Endodermal cell (in vitro differentiated cells): ENCODE measurements around the gene ZNF337. TPM values are rescaled to one million over a fixed set of nuclear protein-coding genes. Genes with fewer than 3 reads are reported as not detected.
"Not testable (repeated sequence)": the region's sequence is repeated elsewhere in the genome, so short reads cannot be mapped to it uniquely, and the experiment has no call there.

Source experiments
- DNase-seq: peaks from one replicate; pipeline ENCODE4 v3.0.0-alpha.2; 2017
- H3K27ac ChIP-seq: 2 replicates; pipeline ENCODE4 v1.5.1; 2013; ENCODE audit warnings: mild to moderate bottlenecking, low read depth, low read length, moderate library complexity
- H3K27me3 ChIP-seq: 2 replicates; pipeline ENCODE4 v1.6.1; 2013; ENCODE audit warnings: mild to moderate bottlenecking, low read length, moderate library complexity; ENCODE audit not compliant: insufficient read depth, control insufficient read depth, poor library complexity, severe bottlenecking
- H3K36me3 ChIP-seq: 2 replicates; pipeline ENCODE4 v1.7.0; 2013; ENCODE audit warnings: mild to moderate bottlenecking, low read length, moderate library complexity; ENCODE audit not compliant: control insufficient read depth, insufficient read depth
- H3K4me1 ChIP-seq: one replicate; pipeline ENCODE4 v1.7.0; 2013; ENCODE audit warnings: low read length; ENCODE audit not compliant: control insufficient read depth, insufficient read depth
- H3K4me3 ChIP-seq: 2 replicates; pipeline ENCODE4 v1.5.1; 2013; ENCODE audit warnings: mild to moderate bottlenecking, low read length, moderate library complexity
- H3K9ac ChIP-seq: 2 replicates; pipeline ENCODE4 v1.6.1; 2013; ENCODE audit warnings: mild to moderate bottlenecking, low read length, moderate library complexity; ENCODE audit not compliant: poor library complexity, severe bottlenecking; ENCODE audit errors: extremely low read depth
- H3K9me3 ChIP-seq: 2 replicates; pipeline ENCODE4 v1.6.1; 2013; ENCODE audit warnings: mild to moderate bottlenecking, low read length, moderate library complexity; ENCODE audit not compliant: control insufficient read depth
- H3K27ac Mint-ChIP-seq: 2 replicates; pipeline ENCODE4 v1.8.0; 2020; ENCODE audit warnings: mixed read lengths
- H3K27me3 Mint-ChIP-seq: 2 replicates; pipeline ENCODE4 v1.8.0; 2021; ENCODE audit warnings: mild to moderate bottlenecking, mixed read lengths; ENCODE audit not compliant: insufficient read depth
- H3K36me3 Mint-ChIP-seq: 2 replicates; pipeline ENCODE4 v1.8.0; 2020; ENCODE audit warnings: low read depth, mixed read lengths
- H3K4me1 Mint-ChIP-seq: 2 replicates; pipeline ENCODE4 v1.8.0; 2020; ENCODE audit warnings: mixed read lengths
- H3K4me3 Mint-ChIP-seq: 2 replicates; pipeline ENCODE4 v1.8.0; 2020; ENCODE audit warnings: mild to moderate bottlenecking, moderate library complexity, mixed read lengths
- H3K9me3 Mint-ChIP-seq: 2 replicates; pipeline ENCODE4 v1.8.0; 2020; ENCODE audit warnings: mild to moderate bottlenecking, mixed read lengths
- WGBS, 2 experiments: methylation state at CpG; one replicate each; pipeline versions ENCODE4 v1.1.5 to v1.1.7; 2013; ENCODE audit warnings: missing lambda C conversion rate in 2 of 2, mixed read lengths in 1 of 2; ENCODE audit not compliant: insufficient coverage in 1 of 2, insufficient read length in 1 of 2; 5-methylcytosine and 5-hydroxymethylcytosine counted together
- total RNA-seq, 2 donors: library from RNA; stranded (reverse); fragmentation: NEBNext Ultra II Directional in 1 of 2; extraction: Animal tissue kit (Norgen Biotek cat#: 25700) in 1 of 2; gene quantifications; 2 replicates in 1 of 2; 3 replicates in 1 of 2; pipeline ENCODE4 v1.2.1, GENCODE V29; 2021
- TF ChIP-seq, protein P1 (sequence below): fragments of 200-600 bp; sonication (generic); conservative IDR thresholded peaks from 2 replicates; pipeline ENCODE4 v1.5.0; 2021; ENCODE audit warnings: antibody characterized with exemption, mild to moderate bottlenecking

ZNF337 gene
- total RNA-seq, 2 donors from 2014 or later: 14.2 to 14.5 TPM

DNA sequence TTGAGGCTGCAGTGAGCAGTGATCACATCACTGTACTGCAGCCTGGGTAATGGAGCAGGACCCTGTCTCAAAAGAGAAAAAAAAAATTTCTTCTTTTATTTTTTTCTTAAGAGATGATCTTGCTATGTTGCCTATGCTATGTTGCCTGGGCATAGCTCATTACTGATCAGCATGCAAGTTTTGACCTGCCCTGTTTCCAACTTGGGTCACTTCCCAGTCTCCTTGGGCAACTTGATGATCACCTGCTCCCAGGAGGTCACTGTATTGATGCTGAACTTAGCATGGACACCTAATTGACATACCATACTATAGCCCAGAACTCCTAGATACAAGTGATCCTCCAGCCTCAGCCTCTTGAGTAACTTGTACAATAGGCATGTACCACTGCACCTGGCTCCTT is 42.2 kb downstream of the ZNF337 start:
- Mint-ChIP-seq H3K27ac (no peak overlapping the region), H3K4me3 (no peak overlapping the region), H3K9me3 (no peaks in the 10 kb centered on the region), H3K27me3 (no peaks in the 10 kb centered on the region), H3K36me3 (peaks cover 6% of the 10 kb centered on the region), H3K4me1 (no peaks in the 10 kb centered on the region)
- Histone ChIP-seq H3K4me1 (no peaks in the 10 kb centered on the region), H3K9me3 (no peaks in the 10 kb centered on the region), H3K27ac (no peak overlapping the region), H3K36me3 (no peaks in the 10 kb centered on the region), H3K4me3 (no peak overlapping the region), H3K27me3 (no peaks in the 10 kb centered on the region), H3K9ac (no peak overlapping the region)
- no peak for DNase-seq
- TF ChIP-seq, protein P1, sequence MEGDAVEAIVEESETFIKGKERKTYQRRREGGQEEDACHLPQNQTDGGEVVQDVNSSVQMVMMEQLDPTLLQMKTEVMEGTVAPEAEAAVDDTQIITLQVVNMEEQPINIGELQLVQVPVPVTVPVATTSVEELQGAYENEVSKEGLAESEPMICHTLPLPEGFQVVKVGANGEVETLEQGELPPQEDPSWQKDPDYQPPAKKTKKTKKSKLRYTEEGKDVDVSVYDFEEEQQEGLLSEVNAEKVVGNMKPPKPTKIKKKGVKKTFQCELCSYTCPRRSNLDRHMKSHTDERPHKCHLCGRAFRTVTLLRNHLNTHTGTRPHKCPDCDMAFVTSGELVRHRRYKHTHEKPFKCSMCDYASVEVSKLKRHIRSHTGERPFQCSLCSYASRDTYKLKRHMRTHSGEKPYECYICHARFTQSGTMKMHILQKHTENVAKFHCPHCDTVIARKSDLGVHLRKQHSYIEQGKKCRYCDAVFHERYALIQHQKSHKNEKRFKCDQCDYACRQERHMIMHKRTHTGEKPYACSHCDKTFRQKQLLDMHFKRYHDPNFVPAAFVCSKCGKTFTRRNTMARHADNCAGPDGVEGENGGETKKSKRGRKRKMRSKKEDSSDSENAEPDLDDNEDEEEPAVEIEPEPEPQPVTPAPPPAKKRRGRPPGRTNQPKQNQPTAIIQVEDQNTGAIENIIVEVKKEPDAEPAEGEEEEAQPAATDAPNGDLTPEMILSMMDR: no peak

DNA sequence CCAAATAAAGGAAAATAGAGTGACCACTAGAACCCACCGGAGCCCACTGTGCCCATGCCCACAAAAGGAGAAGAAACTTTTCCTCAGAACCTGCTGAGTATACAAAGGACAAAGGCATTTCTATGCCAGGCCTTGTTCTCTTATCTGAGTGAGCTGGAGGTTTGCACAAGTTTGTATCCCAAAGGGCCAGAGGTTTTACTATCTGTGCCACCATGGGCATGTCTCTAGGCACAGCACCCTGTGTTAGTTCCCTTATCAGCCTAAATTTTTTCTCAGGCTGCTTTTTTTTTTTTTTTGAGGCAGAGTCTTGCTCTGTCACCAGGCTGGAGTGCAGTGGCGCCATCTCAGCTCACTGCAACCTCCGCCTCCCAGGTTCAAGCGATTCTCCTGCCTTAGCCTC is 43.8 kb downstream of the ZNF337 start:
- not testable (repeated sequence) for H3K9ac ChIP-seq, H3K27me3 Mint-ChIP-seq, H3K9me3 Mint-ChIP-seq, H3K27ac ChIP-seq, H3K36me3 Mint-ChIP-seq, H3K27me3 ChIP-seq, H3K4me1 Mint-ChIP-seq, H3K4me3 ChIP-seq, H3K4me1 ChIP-seq, H3K4me3 Mint-ChIP-seq, H3K36me3 ChIP-seq, H3K27ac Mint-ChIP-seq, DNase-seq, H3K9me3 ChIP-seq
- WGBS, 2 experiments: 95 to 97% methylated on average over 4 of the region's 4 CpGs

DNA sequence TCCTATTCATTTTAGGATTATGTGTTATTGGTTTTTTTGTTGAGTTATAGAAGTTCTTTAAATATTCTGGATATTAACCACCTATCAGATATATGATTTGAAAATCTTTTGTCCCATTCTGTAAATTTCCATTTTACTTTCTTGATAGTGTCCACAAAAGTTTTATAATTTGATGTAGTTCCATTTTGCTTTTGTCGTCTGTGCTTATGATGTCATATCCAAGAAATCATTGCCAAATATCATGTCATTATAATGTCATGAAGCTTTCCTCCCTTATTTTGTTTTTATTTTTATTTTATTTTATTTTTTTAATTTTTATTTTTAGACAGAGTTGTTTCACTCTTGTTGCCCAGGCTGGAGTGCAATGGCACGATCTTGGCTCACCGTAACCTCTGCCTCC is 51.8 kb downstream of the ZNF337 start:
- Histone ChIP-seq H3K4me3 (peak overlapping the region; percentile 28), H3K9ac (no peak overlapping the region), H3K27me3 (no peaks in the 10 kb centered on the region), H3K27ac (no peak overlapping the region), H3K4me1 (no peaks in the 10 kb centered on the region), H3K36me3 (peaks cover 10% of the 10 kb centered on the region), H3K9me3 (peaks cover 18% of the 10 kb centered on the region)
- Mint-ChIP-seq H3K4me1 (peaks cover 6% of the 10 kb centered on the region), H3K27ac (no peak overlapping the region), H3K4me3 (no peak overlapping the region), H3K36me3 (peaks cover 39% of the 10 kb centered on the region), H3K27me3 (no peaks in the 10 kb centered on the region), H3K9me3 (peaks cover 16% of the 10 kb centered on the region)
- 95% methylated on average over 3 of the region's 3 CpGs; no CpG with 5 or more reads in 1 of the 2 experiments for WGBS, 2 experiments
- no peak for DNase-seq
- TF ChIP-seq, protein P1: no peak

GRCh38 chr20:25643716-25644115 is 52.9 kb downstream of the ZNF337 start:
- Mint-ChIP-seq H3K4me1 (peaks cover 6% of the 10 kb centered on the region), H3K27me3 (no peaks in the 10 kb centered on the region), H3K9me3 (peaks cover 18% of the 10 kb centered on the region), H3K27ac (no peak overlapping the region), H3K4me3 (no peak overlapping the region), H3K36me3 (peaks cover 42% of the 10 kb centered on the region)
- Histone ChIP-seq H3K36me3 (peaks cover 10% of the 10 kb centered on the region), H3K4me3 (no peak overlapping the region), H3K4me1 (no peaks in the 10 kb centered on the region), H3K9me3 (peaks cover 23% of the 10 kb centered on the region), H3K27me3 (no peaks in the 10 kb centered on the region), H3K27ac (no peak overlapping the region), H3K9ac (no peak overlapping the region)
- DNase-seq: no peak
- TF ChIP-seq, protein P1: no peak
